Activated CD8-positive, alpha-beta memory T cell treated with anti-CD3 and anti-CD28 coated beads, Interleukin-2, amount 50 U/mL, for 48 hours (primary cell): ENCODE data around the gene RSBN1L.
"Not testable (repeated sequence)": the region's sequence is repeated elsewhere in the genome, so short reads cannot be mapped to it uniquely, and the experiment has no call there.

ENCODE experiments used
- DNase-seq: peaks from one replicate; pipeline ENCODE4 v3.0.0-alpha.2; 2020

RSBN1L gene

GRCh38 chr7:77690289-77690688 is 6.0 kb upstream of the RSBN1L start:
- DNase-seq, result no peak

DNA sequence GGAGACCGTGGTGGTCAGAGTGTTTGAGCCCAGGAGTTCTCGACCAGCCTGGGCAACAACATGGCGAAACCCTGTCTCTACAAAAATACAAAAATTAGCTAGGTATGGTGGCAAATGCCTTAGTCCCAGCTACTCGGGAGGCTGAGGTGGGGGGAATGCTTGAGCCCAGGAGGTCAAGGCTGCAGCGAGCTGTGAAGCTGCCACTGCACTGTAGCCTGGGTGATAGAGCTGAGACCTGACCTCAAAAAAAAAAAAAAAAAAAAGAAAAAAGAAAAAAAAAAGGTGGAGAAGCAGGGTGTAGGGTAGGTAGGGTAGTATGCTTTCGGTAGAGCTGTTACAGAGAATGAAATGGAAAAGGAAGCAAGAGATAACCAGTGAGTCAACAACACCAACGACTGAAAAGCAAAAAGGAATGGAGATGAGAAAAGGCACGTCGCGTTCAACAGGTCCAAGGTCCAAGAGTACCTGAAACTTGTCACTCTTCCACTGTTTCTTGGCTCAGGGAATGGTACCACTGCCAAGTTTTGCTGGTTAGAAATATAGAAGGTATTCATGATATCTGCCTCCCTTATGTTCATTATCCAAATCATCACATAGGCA is 4.3 kb upstream of the RSBN1L start:
- DNase-seq, result no peak

GRCh38 chr7:77693830-77694583 is 2.3 kb upstream of the RSBN1L start:
- no peak for DNase-seq

DNA sequence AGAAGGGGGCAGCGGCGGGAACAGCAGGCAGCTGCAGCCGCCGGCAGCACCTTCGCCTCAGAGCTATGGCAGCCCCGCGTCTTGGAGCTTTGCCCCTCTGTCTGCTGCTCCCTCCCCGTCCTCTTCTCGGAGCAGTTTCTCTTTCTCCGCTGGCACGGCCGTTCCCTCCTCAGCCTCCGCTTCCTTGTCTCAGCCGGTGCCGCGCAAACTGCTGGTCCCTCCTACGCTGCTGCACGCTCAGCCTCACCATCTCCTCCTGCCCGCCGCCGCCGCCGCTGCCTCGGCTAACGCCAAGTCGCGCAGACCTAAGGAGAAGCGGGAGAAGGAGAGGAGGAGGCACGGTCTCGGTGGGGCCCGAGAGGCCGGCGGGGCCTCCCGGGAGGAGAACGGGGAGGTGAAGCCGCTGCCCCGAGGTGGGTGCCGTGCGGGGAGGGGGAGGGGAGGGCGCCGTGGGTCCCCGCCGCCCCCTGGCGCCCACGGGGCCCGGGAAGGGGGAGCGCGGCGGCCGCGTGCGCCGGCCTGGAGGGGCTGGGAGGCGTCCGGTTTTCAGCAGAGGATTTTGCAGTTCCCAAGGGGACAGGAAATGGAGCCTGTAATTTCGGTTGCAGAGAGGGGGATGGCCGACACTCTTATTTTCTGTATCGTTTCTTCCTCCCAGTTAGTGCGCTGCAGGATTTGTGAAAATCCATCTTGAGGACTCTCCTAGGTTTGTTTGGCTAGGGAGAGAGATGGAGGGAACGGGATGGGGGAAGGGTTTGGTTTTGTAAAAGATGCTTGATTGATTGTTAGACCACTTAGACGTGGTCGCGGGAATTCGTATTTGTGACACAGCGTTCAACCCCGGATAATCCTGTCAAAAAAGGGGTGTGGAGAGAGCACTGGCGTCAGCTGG is 630 bp downstream of the RSBN1L start:
- peak; percentile 85 for DNase-seq

DNA sequence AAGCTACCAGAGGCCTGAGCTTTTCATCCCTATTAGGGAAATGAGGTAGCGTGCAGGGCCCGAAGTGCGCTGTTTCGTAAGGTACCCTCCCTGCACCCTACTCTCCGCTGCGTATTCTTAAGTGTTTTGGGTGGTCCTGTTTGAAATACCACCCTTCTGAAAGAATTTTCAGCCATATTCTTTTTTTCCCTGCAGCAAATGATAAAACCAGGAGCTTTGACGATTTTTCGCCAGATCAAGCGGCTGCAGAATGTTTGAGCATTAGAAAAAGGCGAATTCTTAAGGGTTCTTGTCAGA is 1.2 kb downstream of the RSBN1L start:
- no peak for DNase-seq

DNA sequence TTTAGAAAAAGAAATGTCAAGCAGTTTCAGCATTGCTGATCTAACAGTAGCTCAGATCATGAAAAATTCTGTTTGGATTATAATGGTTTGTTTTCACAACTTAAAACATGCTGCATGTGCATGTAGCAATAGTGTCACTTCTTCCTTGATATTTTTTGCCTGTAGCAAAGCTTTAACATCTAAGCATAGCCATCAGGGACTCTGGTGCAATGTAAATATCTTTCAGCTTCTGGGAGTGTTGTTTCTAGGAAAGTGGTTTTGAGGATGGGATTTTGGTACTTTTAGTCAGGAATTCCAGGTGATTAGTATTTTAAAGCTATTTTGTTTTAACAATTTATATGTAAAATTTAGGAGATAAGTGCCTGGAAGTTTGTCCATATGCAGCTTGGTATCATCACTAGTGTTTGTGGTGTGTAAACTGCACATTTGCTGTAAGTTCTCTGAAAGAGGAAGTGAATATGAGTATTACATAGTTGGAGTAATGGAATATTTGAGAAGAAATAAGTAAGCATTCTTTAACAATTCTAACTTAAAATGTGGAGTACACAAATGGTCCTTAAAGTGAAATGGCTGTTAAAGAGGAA is 1.9 kb downstream of the RSBN1L start:
- no peak for DNase-seq

DNA sequence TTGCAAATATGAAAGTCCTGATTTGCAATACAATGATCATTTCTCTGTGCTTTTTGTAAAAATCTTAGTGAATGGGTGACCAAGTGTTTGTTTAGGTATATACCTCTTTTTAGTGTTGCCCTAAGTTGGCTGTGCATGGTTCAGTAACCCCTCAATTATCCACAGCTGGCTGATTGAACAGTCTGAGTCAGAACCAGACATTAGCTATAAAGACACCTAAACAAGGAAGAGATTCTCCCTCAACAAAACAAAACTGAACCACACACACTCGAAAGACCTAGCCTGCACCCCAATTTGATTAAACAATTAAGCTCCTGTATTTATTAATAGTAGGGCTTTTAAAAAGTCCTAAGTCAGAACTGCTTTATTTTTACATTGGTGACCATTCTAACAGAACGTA is 2.8 kb downstream of the RSBN1L start:
- no peak for DNase-seq

DNA sequence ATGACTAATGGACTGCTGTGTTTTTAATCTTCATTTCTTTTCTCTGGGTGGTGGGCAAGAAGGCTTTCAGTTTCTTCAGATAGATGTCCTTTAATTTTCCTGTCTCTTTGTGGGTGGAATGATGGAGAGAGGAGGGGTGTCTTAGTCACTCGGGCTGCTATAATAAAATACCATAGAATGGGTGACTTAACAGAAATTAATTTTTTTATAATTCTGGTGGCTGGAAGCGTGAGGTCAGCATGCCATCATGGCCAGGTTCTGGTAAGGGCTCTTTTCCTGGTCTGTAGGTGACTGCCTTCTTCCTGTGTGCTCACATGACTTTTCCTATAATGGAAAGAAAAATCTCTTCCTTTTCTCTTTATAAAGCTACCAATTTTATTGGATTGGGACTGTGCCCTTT is 6.3 kb downstream of the RSBN1L start:
- no peak for DNase-seq

GRCh38 chr7:77702968-77703472 is 6.8 kb downstream of the RSBN1L start:
- no peak for DNase-seq

DNA sequence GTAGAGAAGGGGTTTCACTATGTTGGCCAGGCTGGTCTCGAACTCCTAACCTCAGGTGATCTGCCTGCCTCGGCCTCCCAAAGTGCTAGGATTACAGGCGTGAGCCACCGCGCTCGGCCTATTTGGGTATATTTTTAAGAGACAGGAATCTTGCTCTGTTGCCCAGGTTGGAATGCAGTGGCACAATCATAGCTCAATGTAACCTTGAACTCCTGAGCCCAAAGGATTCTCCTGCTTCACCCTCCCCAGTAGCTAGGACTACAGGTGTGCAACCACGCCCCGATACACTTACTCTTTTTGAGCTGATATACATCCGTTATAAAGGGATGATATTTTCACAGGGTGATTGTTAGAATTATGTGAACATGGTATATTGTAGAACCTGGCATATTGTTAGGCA is 7.4 kb downstream of the RSBN1L start:
- not testable (repeated sequence) for DNase-seq

DNA sequence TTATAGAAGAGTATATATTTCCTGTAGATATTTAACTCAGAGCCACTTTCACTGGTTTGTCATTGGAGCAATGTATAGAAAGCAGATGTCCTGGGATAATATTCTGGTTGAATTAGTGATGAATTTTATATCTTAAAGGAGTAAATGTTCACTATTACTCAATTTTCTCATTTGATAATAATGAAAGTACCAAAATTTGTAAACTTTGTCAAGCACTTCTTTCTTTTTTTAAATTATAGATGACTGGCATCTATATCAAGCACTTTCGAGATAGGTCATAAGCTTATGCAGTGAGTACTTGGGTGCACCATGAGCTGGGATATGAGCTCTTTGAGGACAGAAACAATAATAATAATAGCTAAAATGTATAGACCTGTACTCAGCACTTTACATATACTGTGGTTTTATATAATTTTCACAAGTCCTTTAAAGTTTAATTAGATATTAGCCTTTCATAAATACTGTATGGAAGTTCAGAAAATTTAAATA is 11.3 kb downstream of the RSBN1L start:
- DNase-seq, result no peak

- no peak for DNase-seq
These were observed 13.8 kb downstream of the RSBN1L start for GRCh38 chr7:77710067-77710466.

GRCh38 chr7:77710861-77711260 is 14.6 kb downstream of the RSBN1L start:
- no peak for DNase-seq

GRCh38 chr7:77714195-77714594 is 17.9 kb downstream of the RSBN1L start:
- DNase-seq, result no peak

GRCh38 chr7:77714931-77715330 is 18.7 kb downstream of the RSBN1L start:
- not testable (repeated sequence) for DNase-seq

GRCh38 chr7:77716804-77717203 is 20.5 kb downstream of the RSBN1L start:
- DNase-seq, result no peak

DNA sequence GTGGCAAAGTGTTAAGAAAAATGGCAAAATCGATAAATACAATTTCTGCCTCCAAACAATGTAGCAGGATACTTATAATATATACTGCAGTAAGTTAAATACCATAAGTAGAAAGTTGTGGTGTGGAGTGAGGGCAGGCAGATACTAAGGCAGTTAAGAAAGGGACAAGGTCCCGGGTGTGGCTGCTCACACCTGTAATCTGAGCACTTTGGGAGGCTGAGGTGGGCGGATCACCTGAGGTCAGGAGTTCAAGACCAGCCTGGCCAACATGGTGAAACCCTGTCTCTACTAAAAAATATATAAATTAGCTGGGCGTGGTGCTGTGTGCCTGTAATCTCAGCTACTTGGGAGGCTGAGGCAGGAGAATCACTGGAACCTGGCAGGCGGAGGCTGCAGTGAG is 21.3 kb downstream of the RSBN1L start:
- DNase-seq, result not testable (repeated sequence)

DNA sequence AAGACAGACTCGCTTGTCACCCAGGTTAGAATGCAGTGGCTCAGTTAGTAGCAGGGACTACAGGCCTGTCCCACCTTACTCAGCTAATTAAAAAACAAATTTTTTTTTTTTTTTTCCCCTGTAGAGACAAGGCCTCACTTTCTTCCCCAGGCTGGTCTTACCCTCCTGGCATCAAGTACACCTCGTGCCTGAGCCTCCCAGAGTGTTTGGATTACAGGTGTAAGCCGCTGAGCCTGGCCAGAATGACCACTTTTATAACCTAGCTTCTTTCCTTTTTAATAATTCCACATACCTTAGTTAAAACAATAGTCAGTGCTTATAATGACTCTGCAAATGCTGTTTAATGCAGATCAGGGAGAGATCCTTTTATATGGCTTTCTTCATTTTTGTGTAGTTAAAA is 31.3 kb downstream of the RSBN1L start:
- no peak for DNase-seq

- no peak for DNase-seq
These were observed 31.9 kb downstream of the RSBN1L start for GRCh38 chr7:77727936-77728701.

DNA sequence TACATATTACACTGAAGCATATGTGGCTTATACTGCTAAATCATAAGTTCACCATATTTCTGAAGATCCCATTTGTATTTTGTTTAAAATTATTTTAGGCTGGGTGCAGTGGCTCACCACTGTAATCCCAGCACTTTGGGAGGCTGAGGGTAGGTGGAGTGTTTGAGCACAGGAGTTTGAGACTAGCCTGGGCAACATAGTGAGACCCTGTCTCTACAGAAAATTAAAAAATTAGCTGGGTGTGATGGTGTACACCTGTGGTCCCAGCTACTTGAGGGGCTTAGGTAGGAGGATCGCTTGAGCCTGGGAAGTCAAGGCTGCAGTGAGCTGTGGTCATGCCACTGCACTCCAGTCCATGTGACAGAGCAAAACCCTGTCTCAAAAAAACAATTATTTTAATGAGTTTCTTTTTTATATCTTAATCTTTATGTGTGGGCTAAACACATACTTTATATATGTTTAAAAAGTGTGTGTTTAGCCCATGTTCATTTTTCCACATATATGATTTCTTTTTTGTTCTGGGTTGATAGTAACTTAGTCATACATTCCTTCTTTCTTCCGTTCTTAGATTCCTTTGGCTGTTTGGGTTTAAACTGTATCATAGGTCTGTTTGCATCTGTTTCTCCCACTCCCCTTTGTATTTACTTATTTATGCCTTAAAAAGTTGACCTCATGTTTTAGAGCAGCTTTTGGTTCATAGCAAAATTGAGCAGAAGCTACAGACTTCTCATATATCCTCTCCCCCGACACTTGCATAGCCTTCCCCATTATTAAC is 33.5 kb downstream of the RSBN1L start:
- DNase-seq, result no peak

DNA sequence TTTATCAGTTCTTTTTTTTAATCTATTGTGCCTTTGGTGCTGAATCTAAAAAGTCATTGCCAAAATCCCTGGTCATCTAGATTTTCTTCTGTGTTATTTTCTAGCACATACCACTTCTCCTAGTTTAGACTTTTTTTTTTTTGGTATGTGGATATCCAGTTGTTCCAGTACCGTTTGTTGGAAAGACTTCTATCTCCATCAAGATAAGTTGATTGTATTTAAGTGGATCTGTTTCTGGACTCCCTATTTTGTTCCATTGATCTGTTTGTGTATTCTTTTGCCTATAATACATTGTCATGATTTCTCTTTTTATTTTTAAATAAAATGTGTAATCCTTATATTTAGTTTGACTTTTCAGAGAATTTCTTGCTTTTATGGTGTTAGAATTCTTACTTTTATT is 35.5 kb downstream of the RSBN1L start:
- no peak for DNase-seq
